Adipocyte (in vitro differentiated cells): ENCODE results near the gene SLC22A23.

ENCODE experiments used
- DNase-seq: peaks from one replicate; pipeline ENCODE4 v3.0.0-alpha.2; 2015; ENCODE audit warnings: low read depth
- H3K27me3 ChIP-seq: replicated peaks from 2 replicates; pipeline ENCODE4 v1.7.0; 2013; ENCODE audit warnings: mild to moderate bottlenecking, low read length, moderate library complexity; ENCODE audit not compliant: control insufficient read depth, insufficient read depth
- H3K36me3 ChIP-seq: 2 replicates; pipeline ENCODE4 v1.7.0; 2013; ENCODE audit warnings: low read length, mild to moderate bottlenecking, moderate library complexity; ENCODE audit not compliant: control insufficient read depth, insufficient read depth, severe bottlenecking
- H3K4me1 ChIP-seq: 2 replicates; pipeline ENCODE4 v1.7.0; 2013; ENCODE audit warnings: mild to moderate bottlenecking, low read length, moderate library complexity; ENCODE audit not compliant: control insufficient read depth, insufficient read depth
- H3K4me3 ChIP-seq: 2 replicates; pipeline ENCODE4 v1.7.0; 2013; ENCODE audit warnings: mild to moderate bottlenecking, low read length, moderate library complexity
- H3K9ac ChIP-seq: 2 replicates; pipeline ENCODE4 v1.7.0; 2013; ENCODE audit warnings: mild to moderate bottlenecking, low read length, moderate library complexity
- H3K9me3 ChIP-seq: 2 replicates; pipeline ENCODE4 v1.7.0; 2013; ENCODE audit warnings: mild to moderate bottlenecking, low read length, moderate library complexity; ENCODE audit not compliant: control insufficient read depth

The SLC22A23 gene

DNA sequence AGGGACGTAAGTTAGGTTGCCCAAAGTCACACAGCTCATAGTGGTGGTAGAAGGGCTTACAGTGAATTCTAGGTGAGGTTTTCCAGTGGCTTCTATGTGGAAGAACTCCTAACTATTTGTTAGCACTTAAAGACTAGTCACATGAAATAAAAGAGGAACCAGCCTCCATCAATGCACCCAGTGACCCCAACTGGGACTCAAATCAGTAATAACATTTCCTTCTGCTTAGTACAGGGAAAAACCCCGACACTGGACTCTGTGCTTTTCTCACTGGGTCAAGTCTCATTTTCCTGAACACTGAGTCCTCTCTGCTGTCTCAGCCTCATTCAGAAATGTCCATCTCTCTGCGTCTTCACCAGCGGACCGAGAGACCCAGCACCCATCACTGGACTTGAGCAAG, 89.2 kb downstream of the SLC22A23 start:
- no peak for DNase-seq
- Histone ChIP-seq H3K4me1 (peaks cover 8% of the 10 kb centered on the region), H3K4me3 (no peak overlapping the region), H3K9ac (no peak overlapping the region), H3K36me3 (no peaks in the 10 kb centered on the region), H3K27me3 (no peaks in the 10 kb centered on the region), H3K9me3 (no peaks in the 10 kb centered on the region)

DNA sequence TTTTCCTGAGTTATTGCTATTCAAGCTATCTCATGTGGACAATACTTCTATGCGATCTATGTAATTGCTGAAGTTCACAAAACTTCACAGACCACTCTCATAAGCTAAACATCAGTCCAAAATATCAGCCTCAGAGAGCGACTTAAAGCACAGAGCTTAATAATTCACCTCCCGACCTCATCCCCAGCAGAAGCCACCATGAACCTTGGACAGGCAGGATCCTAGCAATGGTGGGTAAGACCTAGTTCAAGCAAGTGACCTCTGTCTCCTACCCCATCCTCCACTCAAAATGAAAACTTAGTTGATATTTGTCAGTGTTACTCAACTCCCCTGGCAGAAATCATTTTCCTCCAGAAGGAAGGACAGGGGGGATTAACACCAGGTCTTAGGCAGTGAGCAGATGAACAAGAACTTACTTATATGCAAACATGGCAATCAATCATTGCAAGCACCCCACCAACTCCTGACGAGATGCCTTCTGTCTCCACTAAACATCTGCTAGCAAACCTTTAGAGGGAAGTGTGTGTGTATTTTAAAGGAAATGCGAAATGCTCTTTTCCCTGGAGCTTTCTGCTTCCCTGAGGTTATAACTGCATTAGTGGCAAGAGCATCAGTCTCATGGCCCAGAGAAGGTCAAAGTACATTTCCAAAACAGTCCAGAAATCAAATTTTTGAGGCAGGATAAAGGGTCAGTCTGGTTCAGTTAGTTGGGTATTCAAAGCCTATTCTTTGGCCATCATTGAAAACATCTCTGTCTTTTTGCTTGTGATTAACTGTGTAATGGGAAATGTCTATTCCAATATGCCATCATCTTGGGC, 90.0 kb downstream of the SLC22A23 start:
- Histone ChIP-seq H3K27me3 (no peaks in the 10 kb centered on the region), H3K4me1 (peaks cover 8% of the 10 kb centered on the region), H3K4me3 (no peak overlapping the region), H3K9ac (no peak overlapping the region), H3K36me3 (no peaks in the 10 kb centered on the region), H3K9me3 (no peaks in the 10 kb centered on the region)
- no peak for DNase-seq

DNA sequence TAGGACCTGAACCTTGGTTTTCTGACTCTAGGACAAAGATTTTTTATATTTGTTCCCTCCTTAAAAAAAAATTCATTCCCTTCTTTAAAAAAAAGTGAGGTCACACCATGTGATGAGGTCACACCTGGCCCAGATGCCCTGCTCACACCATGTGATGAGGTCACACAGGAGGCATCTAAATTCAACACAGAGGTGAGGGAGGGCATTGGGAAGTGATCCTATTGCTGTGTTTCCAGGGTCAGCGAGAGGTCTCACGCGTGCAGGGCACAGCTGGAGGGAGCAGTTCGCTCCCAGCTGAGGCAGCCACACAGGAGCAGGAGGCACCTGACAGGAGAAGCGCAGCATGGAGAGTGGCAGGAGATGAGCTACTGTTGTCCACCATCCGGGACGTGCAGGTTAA, 92.5 kb downstream of the SLC22A23 start:
- Histone ChIP-seq H3K9ac (no peak overlapping the region), H3K4me1 (peaks cover 8% of the 10 kb centered on the region), H3K27me3 (no peaks in the 10 kb centered on the region), H3K4me3 (no peak overlapping the region), H3K36me3 (no peaks in the 10 kb centered on the region), H3K9me3 (no peaks in the 10 kb centered on the region)
- no peak for DNase-seq

DNA sequence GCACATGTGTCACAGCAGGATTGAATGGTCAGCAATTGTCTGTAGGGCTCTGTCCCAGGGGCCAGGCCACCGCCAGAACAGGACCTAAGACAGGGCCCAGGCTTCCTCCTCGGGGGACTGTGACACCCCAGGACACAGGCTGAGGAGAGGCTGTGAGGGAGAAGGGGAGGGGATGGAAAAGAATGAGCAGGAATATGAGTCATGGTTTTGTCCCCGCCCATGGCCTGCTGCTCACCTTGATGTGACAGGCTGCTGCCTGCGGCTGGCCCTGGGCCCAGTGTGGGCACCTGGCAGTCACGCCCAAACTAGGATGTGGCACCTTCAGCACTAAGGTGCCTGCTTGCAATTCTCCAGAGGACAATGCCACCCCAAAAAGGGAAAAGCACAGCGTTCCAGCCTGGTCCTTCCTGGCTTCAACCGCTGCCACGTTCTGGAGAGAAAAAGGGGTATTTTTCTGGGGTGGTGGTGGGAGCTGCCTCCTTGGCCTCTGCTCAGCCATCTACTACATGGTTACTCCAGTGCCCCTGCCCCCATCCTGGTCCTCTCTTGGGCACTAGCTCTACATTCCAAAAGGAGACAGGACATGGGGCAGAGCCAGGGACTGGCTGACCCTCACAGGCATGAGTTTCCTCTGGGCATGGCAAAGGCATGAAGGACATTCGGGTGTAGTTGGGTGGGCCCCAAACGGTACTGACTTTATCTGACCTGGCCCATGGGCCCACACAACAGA, 93.4 kb downstream of the SLC22A23 start:
- Histone ChIP-seq H3K4me3 (no peak overlapping the region), H3K27me3 (no peaks in the 10 kb centered on the region), H3K36me3 (no peaks in the 10 kb centered on the region), H3K9ac (no peak overlapping the region), H3K9me3 (no peaks in the 10 kb centered on the region), H3K4me1 (peaks cover 8% of the 10 kb centered on the region)
- no peak for DNase-seq

DNA sequence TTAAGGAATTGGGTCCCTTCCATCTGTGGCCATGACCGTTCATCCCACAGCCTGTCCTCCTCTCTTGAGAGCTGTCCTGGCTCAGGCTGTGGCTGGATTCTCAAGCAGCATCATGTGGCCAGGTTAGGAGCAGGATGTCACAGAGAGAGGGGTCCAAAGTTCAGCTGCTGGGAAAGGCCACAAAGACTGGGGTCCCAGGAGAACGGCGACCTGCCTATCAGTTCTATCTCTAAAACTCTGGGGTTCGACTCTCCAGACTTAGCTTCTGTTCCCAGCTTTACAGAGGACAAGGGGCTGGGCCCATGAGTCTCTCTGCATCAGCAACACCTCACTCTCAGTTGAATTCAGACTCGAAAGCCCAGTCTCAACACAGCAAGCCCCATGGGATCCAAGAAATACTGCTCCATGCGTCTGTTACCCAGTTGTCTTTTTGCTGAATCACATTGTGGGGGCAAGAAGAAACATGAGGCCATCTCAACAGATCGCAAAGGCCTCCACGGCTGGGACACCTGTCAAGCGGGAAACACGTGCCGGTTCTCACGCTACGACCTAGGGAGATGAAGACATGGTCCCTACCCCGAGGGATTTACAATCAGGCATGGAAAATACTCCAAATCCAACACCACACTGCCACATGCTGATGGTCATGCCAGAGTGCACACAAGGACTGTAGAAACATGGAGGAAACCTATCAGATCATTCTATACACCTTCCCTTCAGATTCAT, 95.4 kb downstream of the SLC22A23 start:
- Histone ChIP-seq H3K27me3 (no peaks in the 10 kb centered on the region), H3K4me1 (peaks cover 15% of the 10 kb centered on the region), H3K9me3 (no peaks in the 10 kb centered on the region), H3K4me3 (no peak overlapping the region), H3K9ac (no peak overlapping the region), H3K36me3 (no peaks in the 10 kb centered on the region)
- no peak for DNase-seq

DNA sequence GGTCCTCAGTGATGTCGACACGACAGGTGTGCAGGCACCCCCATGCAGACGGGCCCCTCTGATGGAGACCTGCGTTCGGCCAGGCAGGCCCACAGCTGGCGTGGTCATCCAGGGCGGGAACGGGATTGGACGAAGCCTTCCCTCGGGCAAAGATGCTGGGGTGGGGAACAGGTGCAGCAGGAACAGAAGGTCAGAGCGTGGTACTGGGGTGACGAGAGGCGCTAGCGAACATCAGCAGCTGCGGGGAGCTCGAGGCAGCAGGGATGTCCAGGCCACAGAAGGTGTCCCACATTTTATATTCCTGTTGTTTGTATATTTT, 96.2 kb downstream of the SLC22A23 start:
- Histone ChIP-seq H3K4me3 (no peak overlapping the region), H3K4me1 (peaks cover 18% of the 10 kb centered on the region), H3K9ac (no peak overlapping the region), H3K36me3 (no peaks in the 10 kb centered on the region), H3K27me3 (no peaks in the 10 kb centered on the region), H3K9me3 (no peaks in the 10 kb centered on the region)
- DNase-seq, result no peak

DNA sequence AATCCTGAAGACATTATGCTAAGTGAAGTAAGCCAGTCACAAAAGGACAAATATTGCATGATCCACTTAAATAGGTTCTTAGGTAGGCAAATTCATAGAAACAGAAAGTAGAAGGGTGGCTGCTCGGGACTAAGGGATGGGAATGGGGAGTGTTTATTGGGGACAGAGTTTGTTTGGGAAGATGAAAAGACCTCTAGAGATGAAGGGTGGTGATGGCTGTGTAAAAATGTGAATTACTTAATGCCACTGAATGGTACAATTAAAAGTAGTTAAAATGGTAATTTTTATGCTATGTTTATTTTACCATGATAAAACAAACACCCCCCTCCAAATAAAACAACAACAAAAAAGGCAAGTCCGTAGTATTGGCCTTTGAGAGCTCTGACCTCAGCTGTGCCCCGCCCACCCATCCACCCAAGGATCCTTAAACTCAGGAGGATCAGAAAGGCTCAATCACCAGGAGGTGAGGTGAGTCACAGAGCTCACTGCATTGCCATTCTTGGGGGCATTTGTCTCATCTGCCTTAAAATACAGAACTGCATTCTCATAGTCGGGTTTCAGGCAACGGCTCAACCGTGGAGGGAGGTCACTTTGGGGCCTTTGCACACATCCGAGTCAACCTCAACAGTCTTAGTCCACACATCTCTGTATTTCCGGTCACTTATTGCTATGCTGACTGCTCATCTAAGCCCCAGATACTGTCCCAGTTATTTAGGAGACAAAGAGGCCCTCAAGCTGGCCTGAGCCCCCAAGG, 96.7 kb downstream of the SLC22A23 start:
- Histone ChIP-seq H3K4me3 (no peak overlapping the region), H3K36me3 (no peaks in the 10 kb centered on the region), H3K9me3 (no peaks in the 10 kb centered on the region), H3K27me3 (no peaks in the 10 kb centered on the region), H3K4me1 (peaks cover 23% of the 10 kb centered on the region), H3K9ac (no peak overlapping the region)
- DNase-seq, result no peak

DNA sequence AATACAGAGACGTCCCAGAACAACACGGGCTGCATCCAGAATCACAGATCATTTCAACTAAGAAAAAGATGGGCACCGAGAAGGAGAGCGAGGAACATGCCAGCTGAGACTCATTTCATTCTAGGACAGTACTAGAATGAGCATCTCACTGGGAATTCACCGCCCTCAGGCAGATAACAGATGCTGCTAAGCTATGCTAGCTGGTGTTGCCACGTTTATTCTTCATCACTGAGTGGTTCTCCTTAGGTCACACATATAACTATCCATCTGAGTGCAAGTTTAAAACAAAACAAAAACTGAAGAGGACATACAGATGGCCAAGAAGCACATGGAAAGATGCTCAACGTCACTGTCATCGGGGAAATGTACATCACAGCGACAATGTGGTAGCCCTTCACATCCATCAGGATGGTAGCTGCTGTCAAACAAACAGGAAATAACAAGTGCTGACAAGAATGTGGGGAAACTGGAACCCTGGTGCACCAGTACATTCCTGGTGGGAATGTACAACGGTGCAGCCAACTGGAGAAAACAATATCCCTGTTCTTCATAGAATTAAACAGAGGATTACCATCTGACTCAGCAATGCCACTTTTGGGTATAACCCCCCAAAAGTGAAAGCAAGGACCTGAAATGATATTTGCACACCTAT, 97.6 kb downstream of the SLC22A23 start:
- Histone ChIP-seq H3K27me3 (no peaks in the 10 kb centered on the region), H3K9ac (no peak overlapping the region), H3K36me3 (no peaks in the 10 kb centered on the region), H3K4me3 (no peak overlapping the region), H3K4me1 (peaks cover 32% of the 10 kb centered on the region), H3K9me3 (no peaks in the 10 kb centered on the region)
- peak; percentile 25 for DNase-seq

DNA sequence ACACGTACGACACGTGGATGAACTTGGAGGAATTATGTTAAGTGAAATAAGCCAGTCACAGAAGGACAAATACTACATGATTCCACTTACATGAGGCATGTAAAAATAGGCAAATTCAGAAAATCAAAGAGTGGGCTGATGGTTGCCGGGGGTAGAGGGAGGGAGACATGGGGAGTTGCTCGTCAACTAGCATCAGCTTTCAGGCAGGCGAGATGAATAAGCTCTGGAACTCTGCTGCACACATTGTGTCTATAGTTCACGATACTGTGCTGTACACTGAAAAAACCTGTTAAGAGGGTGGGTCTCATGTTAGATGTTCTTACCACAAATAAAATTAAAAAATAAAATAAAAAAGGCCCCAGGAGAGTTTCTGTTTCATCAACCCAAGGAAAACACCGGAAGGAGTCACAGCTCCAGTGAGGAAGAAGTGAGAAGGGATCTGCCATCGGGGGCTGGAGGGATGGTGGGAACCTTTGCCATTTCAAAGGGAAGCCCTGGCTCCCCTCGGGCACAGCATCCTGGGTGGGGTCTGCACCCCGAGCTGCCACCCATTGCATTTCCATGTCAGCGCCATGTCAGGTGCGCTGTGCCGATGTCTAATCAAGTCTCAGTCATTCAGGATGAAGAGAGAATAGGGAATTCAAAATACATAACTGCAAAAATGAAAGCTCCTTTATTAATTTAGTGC, 98.3 kb downstream of the SLC22A23 start:
- Histone ChIP-seq H3K9ac (no peak overlapping the region), H3K9me3 (no peaks in the 10 kb centered on the region), H3K4me3 (no peak overlapping the region), H3K36me3 (no peaks in the 10 kb centered on the region), H3K4me1 (peaks cover 32% of the 10 kb centered on the region), H3K27me3 (no peaks in the 10 kb centered on the region)
- no peak for DNase-seq

DNA sequence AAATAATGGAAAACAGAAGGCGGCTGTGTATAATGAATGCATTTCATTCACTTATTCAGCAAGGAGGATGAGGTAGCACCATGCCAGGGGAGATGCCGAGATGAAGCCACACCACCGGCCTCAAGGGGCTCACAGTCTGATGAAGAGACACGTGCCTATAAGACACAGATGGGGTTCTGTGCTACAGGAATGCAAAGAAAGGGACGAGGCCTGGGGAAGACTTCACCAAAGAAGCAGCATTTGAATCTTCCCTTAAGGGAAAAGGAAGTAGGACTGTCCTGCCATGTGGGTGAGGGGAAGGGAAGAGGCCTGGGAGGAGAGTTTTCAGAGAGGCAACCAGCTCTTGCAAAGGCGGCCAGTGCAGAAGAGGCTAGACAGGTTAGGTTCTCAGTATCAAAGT, 99.2 kb downstream of the SLC22A23 start:
- no peaks in the 10 kb centered on the region for H3K27me3 ChIP-seq
- no peaks in the 10 kb centered on the region for H3K36me3 ChIP-seq
- H3K4me1 ChIP-seq, result peaks cover 32% of the 10 kb centered on the region
- no peaks in the 10 kb centered on the region for H3K9me3 ChIP-seq
- H3K4me3 ChIP-seq, result no peak overlapping the region
- no peak for DNase-seq
- H3K9ac ChIP-seq, result no peak overlapping the region
